Left colon (tissue), 2 donors: Measurements from ENCODE around the gene IL9R. TPM values are rescaled to one million over a fixed set of nuclear protein-coding genes. Genes with fewer than 3 reads are reported as not detected.
"Not testable (repeated sequence)": the region's sequence is repeated elsewhere in the genome, so short reads cannot be mapped to it uniquely, and the experiment has no call there.

Source experiments
- ATAC-seq: fragments of 200-7000 bp; cut with Tn5 transposase; one replicate; pipeline ENCODE4 v1.9.1; 2020; ENCODE audit warnings: mild to moderate bottlenecking, moderate library complexity
- DNase-seq, 2 donors: peaks; one replicate each; pipeline ENCODE4 v3.0.0-alpha.2; 2020
- intact Hi-C, 2 donors: fragments of 100-400 bp; cut with DNase I in 1 of 2; cut with micrococcal nuclease in 1 of 2; formaldehyde crosslinking; loops; one replicate each; pipeline versions ENCODE4 v1.11.2 to v1.14.0; 2022; cut with DNase I, micrococcal nuclease
- total RNA-seq, 2 donors: library from RNA; stranded (reverse); fragmentation: NEBNext Ultra II Directional; extraction: Animal tissue kit (Norgen Biotek cat#: 25700); gene quantifications; one replicate each; pipeline ENCODE4 v1.2.1, GENCODE V29; 2021
- donor health status: DM: no; HTN: no; CAD: no.
- donor health status: DM: yes; HTN: yes; CAD: no.

IL9R gene
- total RNA-seq, 2 donors from 2014 or later = 0.73 TPM; not detected in 1

- intact Hi-C loops = no loop called here
- no peak for DNase-seq
- ATAC-seq = no peak
These were observed 4.1 kb upstream of the IL9R start for GRCh38 chrX:155993421-155993820.

GRCh38 chrX:155995321-155995875 is 2.1 kb upstream of the IL9R start:
- ATAC-seq (no peak), DNase-seq (no peak)
- intact Hi-C loops = no loop called here

GRCh38 chrX:155998116-155998515 is 620 bp downstream of the IL9R start:
- DNase-seq = no peak
- intact Hi-C loops = no loop called here

GRCh38 chrX:155998761-155999510 is 1.4 kb downstream of the IL9R start:
- ATAC-seq = no peak
- intact Hi-C loops = no loop called here
- DNase-seq = no peak

More at GRCh38 chrX:155998116-155998515, 620 bp downstream of the IL9R start:
- ATAC-seq = no peak

- intact Hi-C loops = not testable (repeated sequence)
These were observed 2.3 kb downstream of the IL9R start for GRCh38 chrX:155999751-156000150.

GRCh38 chrX:156000361-156000926 is 2.9 kb downstream of the IL9R start:
- DNase-seq (no peak), ATAC-seq (peak; percentile 54)
- intact Hi-C loops = no loop called here

More at GRCh38 chrX:155999751-156000150, 2.3 kb downstream of the IL9R start:
- not testable (repeated sequence) for DNase-seq, ATAC-seq

GRCh38 chrX:156001001-156001666 is 3.6 kb downstream of the IL9R start:
- intact Hi-C loops = no loop called here
- DNase-seq (no peak), ATAC-seq (no peak)

- no peak for DNase-seq
- ATAC-seq = no peak
- intact Hi-C loops = no loop called here
These were observed 4.1 kb downstream of the IL9R start for GRCh38 chrX:156001667-156002021.

- ATAC-seq (no peak), DNase-seq (no peak)
- intact Hi-C loops = no loop called here
These were observed 5.0 kb downstream of the IL9R start for GRCh38 chrX:156002507-156002906.

GRCh38 chrX:156003486-156004185 is 6.1 kb downstream of the IL9R start:
- DNase-seq = no peak
- intact Hi-C loops = no loop called here

GRCh38 chrX:156004256-156004655 is 6.8 kb downstream of the IL9R start:
- no peak for DNase-seq
- intact Hi-C loops = no loop called here

More at GRCh38 chrX:156003486-156004185, 6.1 kb downstream of the IL9R start:
- no peak for ATAC-seq

GRCh38 chrX:156004740-156005139 is 7.2 kb downstream of the IL9R start:
- intact Hi-C loops = no loop called here
- no peak for ATAC-seq
- no peak for DNase-seq

More at GRCh38 chrX:156004256-156004655, 6.8 kb downstream of the IL9R start:
- no peak for ATAC-seq

- ATAC-seq (no peak), DNase-seq (no peak)
- intact Hi-C loops = no loop called here
These were observed 7.6 kb downstream of the IL9R start for GRCh38 chrX:156005144-156005543.

GRCh38 chrX:156006468-156006867 is 9.0 kb downstream of the IL9R start:
- intact Hi-C loops, DNase-seq, ATAC-seq: not testable (repeated sequence)

GRCh38 chrX:156008379-156008778 is 10.9 kb downstream of the IL9R start:
- intact Hi-C loops, DNase-seq: not testable (repeated sequence)
- peak; percentile 41 for ATAC-seq

GRCh38 chrX:156008915-156009314 is 11.4 kb downstream of the IL9R start:
- intact Hi-C loops = no loop called here

GRCh38 chrX:156009691-156010090 is 12.2 kb downstream of the IL9R start:
- ATAC-seq, intact Hi-C loops, DNase-seq: not testable (repeated sequence)

More at GRCh38 chrX:156008915-156009314, 11.4 kb downstream of the IL9R start:
- DNase-seq (no peak), ATAC-seq (no peak)

- ATAC-seq, intact Hi-C loops, DNase-seq: not testable (repeated sequence)
These were observed 15.9 kb downstream of the IL9R start for GRCh38 chrX:156013286-156013953.
